GM18867 (cell line): ENCODE data around the gene STIP1.
A peak's percentile ranks its signal among the peaks of the same experiment; 100 is the strongest.

Experiments used
- ATAC-seq: cut with Tn5 transposase; IDR thresholded peaks from one replicate; pipeline ENCODE4 v1.9.1; 2021; ENCODE audit warnings: mild to moderate bottlenecking, moderate library complexity; ENCODE audit not compliant: unreplicated experiment

STIP1 gene

DNA sequence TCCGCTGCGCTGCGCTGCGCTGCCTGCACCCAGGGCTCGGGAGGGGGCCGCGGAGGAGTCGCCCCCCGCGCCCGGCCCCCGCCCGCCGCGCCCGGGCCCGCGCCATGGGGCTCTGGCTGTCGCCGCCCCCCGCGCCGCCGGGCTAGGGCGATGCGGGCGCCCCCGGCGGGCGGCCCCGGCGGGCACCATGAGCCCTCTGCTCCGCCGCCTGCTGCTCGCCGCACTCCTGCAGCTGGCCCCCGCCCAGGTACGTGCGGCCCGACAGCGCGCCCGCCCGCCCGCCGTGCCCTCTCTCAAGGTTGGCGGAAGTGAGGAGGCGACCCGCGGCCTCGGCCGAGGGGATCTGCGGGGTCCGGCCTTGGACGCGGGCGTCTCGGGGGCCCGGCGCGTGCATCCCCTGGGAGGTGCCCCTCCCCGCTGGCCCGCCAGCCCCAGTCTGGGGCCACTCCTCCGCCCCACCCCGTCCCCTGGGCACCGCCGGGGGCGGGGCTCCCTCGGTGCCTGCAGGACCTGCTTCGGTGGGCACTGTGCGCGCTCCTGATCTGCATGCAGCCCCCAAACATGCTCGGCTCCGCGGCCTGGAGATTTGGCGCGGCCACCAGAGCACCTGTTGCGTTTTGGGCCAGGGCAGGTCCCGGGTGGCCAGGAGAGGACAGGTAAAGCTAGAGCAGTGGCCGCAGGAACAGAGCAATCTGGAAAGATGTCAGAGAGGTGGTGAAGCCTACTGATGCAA is 48.8 kb downstream of the STIP1 start:
- ATAC-seq: peak; percentile 26

- no peak for ATAC-seq
Measured at GRCh38 chr11:64235437-64236161, 49.6 kb downstream of the STIP1 start.

GRCh38 chr11:64237484-64237951 is 51.5 kb downstream of the STIP1 start:
- ATAC-seq: no peak

DNA sequence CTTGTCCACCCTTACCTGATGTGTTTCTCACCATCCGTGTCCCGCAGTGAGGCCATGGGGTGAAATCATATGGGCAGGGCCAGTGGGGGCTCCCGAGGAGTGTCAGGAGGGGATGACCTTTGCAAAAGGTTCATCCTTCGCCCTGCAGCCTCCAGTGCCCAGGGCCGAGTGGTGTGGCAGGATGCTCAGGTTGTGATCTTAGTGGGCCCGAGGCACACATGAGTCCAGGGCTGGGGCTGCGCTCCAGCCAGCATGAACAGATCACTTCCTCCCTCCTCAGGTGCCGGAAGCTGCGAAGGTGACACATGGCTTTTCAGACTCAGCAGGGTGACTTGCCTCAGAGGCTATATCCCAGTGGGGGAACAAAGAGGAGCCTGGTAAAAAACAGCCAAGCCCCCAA is 52.1 kb downstream of the STIP1 start:
- no peak for ATAC-seq

DNA sequence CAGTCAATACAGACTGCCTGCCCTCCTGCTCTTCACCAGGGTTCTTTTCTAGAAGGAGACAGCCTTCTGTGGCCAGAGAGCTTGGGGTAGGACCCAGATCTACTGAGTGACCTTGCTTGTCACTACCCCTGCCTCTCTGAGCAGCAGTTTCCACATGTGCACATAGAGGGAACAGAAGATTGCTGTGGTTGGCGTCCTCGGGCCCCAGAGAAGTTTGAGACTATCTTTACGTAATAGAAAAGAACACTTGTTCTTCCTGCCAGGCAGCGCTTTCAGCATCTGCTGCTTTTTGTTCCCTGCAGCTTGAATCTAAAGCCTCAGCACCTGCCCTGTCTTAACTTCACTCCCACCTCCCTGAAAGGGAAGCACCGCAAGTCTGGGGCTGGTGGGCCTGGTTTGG is 53.0 kb downstream of the STIP1 start:
- no peak for ATAC-seq

GRCh38 chr11:64239662-64240434 is 53.9 kb downstream of the STIP1 start:
- no peak for ATAC-seq

DNA sequence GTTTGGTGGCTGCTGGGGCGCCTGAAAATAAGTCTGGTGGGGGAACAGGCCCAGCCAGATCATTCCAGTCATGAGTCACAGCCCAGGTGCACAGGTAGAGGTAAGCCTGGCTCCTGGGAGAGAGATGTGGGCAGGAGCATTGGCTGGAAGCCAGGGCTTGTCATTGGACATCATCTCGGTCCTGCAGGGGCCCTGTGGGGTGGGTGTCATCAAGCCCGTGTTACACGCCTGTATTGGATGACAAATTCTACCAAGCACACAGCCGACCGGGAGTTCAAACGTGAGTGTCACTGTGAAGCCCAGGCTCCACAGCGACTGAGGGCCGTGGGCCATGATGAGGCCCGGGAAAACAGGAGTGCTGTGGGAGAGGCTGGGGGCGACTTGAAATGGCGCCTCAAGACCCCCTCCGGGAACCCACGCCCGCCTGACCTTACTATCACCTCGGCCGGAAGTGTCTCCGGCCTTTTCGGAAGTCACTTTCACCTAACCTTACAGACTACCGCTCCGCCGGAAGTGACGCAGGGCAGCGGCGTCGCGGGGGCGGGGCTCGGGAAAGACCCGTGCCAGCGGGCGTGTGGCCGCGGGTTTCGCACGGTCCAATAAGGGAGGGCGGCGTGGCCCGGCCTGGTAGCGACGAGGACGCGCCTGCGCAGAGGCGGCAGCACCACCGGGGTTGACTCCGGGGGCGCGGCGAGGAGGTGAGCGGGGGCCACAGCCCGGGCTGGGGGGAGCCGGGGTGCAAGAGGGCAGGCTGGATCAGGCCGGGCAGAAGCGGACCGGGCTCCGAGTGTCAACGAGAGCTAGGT is 54.7 kb downstream of the STIP1 start, which contains the start of gene FKBP2:
Gene FKBP2 (plus strand): TSS at position 661 of the 806 bp plus-strand sequence. CDS start 1,293 bp downstream, outside the sequence.
- peak; percentile 54 for ATAC-seq

GRCh38 chr11:64241241-64241490 is 55.2 kb downstream of the STIP1 start:
- peak; percentile 67 for ATAC-seq

DNA sequence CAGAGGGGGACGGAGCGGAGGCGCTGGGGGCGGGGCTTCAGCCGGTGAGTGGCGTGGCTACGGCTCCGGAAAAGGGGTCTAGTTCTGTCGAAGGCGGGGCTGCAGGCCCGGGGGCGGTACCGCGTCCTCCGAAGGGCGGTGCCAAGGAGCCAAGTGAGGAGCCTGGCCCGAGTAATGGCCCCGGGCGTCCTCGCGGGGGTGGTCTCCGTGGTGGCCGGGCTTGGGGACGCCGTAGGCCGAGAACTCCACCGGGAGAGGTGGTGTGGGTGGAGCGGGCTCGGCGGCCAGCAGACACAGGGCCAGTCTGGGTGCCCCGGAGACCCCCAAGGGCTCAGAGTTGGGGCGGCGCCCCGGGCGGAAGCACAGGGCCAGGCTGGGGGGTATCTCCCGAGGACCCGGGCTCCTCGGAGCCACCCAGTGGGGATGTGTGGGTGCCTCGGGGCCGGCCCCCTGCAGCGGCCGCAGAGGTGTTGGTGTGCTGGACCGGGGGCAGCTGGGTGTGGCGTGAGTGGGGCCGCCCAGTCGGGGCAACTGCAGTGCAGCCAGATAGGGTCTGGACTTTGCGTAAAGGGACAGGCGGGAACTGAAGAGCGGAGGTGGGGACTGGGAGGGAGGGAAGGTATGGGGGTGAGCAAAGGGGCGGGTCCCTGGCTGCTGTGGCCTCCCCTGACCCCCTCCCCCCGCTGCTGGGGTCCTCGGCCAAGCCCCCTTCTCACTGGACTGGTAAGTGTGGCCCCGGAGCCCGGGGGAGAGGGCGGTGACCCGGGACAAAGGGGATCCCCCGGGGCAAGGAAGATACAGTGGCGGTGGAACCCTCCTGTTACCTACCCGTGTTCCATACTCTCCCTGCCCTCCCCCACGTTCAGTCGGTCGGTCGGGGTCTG is 55.8 kb downstream of the STIP1 start:
- peak; percentile 61 for ATAC-seq

DNA sequence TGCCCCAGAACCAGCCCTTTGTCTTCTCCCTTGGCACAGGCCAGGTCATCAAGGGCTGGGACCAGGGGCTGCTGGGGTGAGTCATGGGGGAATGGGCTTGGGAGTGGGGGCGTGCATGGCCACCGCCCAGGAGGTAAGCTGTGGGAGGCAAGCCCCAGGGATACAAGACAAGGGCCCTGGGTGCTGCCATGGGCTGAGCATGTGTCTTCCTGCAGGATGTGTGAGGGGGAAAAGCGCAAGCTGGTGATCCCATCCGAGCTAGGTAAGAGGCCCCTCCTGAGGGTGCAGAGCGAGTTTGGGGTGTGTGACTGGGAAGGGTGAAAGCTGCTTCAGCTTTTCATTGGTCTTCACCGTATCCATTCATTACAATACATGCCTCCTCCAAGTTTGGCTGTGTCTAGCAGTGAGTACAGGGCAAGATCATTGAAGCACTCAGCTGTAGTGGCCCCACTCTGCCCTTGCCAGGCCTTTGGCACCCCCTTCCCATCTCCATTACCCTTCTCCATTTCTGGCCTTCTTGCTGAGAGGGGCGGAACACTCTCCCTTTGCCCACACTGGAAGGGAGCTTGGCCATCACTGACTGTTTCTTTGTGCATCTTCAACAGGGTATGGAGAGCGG is 57.4 kb downstream of the STIP1 start:
- no peak for ATAC-seq

GRCh38 chr11:64244107-64244506 is 58.1 kb downstream of the STIP1 start:
- no peak for ATAC-seq

DNA sequence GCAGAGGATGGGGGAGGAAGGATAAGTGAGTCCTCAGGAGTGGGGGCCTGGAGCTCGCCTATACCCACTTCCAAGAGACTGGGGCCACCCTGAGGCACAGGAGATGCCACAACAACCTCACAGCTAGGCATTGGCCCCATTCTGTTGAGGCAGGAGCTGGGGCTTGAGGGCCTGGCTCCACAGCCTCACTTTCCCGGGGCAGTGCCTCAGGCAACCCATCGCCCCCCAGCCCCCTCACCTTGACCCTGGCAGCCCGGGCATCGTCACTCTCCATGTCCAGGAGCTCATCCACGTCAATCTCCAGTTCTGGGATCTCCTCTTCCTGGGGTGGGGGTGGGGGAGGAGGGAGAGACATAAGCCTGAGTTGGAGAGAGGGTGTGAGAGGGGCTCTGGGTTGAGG is 59.0 kb downstream of the STIP1 start:
- ATAC-seq: no peak

- no peak for ATAC-seq
Measured at GRCh38 chr11:64245401-64245796, 59.4 kb downstream of the STIP1 start.

DNA sequence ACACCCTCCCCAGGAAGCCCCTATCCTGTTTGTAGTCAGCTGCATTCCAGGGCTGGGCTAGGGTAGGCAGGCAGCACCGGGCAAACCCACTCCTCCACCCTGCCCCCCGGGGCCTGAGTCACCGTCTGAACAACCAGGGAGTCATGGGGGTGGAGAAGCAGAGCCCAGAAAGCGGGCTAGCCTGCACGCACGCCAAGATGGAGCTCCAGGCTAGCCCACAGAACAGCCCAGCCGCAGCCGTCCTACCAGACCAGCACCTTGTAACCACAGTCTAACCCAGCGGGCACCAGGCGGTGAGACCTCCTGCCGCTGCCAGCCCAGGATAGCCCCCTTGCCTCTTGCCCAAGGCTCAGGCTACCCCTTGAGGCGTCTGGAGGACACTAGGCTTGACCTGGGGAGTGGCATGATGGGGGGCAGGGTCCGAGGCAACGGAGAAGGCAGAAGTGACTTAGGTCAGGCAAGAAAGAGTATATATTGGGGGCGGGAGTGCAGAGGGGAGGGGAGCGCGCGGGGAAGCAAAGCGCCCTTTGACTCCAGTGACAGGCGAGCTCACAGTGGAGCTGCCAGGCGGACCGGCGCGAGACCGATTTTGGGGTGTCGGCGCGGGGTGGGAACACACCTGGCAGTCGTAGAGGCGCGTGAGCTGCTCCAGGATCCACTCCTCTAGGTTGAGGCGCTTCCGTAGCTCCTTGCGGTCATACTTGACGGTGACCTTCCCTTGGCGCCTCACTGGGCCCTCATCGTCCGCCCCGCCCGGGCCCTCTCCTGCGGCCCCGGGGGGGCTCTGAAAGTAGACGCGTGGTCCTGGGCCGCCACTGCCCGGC is 60.0 kb downstream of the STIP1 start:
- ATAC-seq: no peak

DNA sequence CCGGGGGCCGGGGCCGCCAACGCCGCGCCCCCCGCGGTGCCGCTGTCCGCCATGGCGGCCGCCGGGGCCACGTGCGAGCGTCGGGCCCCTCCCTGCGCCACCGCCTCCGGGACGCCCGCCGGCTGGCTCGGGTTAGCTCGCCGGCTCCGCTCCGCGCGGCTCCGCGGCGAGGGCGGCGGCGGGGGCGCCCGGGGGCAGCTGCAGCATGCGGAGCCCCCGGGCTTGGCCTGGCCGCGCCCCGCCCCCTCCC is 60.6 kb downstream of the STIP1 start:
- ATAC-seq: peak; percentile 11

DNA sequence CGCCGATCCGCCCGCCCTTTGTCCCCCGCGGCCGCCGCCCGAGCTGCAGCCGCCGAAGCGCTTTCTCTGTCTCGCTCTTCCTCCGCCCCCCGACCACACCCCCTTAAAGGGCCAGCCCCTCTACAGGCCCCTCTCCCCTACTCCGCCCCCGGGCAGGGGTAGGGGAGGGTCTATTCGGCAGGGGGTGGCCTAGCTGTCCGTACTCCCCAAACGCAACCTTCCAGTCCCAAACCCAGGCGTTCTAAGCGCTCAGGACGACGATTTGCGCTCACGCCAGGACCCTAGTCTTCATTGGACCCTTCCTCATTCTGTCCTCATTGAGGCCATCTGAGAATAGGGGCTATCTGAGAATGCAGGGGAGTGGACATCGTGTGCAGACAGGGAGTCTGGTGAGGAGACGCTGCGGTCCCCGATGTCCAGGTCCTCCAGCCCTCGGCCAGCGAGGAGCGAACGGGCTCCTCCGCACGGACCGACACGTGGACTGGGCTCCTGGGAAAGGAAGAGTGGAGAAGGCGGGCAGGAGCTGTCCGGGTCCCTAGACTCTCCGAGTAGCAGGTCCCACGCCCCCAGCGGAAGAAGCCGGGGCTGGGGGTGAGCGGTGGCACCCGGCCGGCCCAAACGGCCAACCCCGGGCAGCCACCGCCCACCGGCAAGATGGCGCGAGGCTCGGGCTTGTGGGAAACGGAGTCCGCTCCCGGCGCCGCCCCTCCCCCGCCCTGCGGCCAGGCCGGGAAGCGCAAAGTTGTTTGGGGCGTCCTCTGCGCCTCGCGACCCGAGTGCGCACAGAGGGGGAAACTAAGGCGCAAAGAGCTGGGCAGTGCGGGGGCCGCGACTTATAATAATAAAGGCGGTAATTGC is 61.1 kb downstream of the STIP1 start, which contains the start of gene PPP1R14B:
Gene PPP1R14B (minus strand): TSS at position 73 of the 858 bp plus-strand sequence. CDS start 270 bp downstream, outside the sequence.
- peak; percentile 38 for ATAC-seq

- ATAC-seq: no peak
Measured at GRCh38 chr11:64247729-64248531, 62.0 kb downstream of the STIP1 start.
